Measurements from ENCODE around the gene DCC. TPM values are rescaled to one million over a fixed set of nuclear protein-coding genes. Genes with fewer than 3 reads are reported as not detected.

DCC gene
- polyA plus RNA-seq, 1 of the 3 experiments (the other 2 are of a cell fraction): 0.20 TPM

- no peaks in the 10 kb centered on the region for H3F3A ChIP-seq (replicated peaks; ENCODE audit: insufficient read depth)
- no peak overlapping the region for H3K4me2 ChIP-seq
- POLR2A ChIA-PET: no interaction called here
- H3K9me2 ChIP-seq: no peaks in the 10 kb centered on the region
- H3K9me3 ChIP-seq: no peaks in the 10 kb centered on the region
- H3K9ac ChIP-seq: no peak overlapping the region
- H3K4me1 ChIP-seq (ENCODE audit: control insufficient read depth in 1 of 2, insufficient read depth in 2 of 2, low read depth in 1 of 2, low read length in 1 of 2): peaks cover 3 to 4% of the 10 kb centered on the region in 2 experiments; a peak in 2 of 4 replicates
- H3K36me3 ChIP-seq (replicated peaks in 1 of 2; ENCODE audit: control insufficient read depth in 1 of 2, insufficient read depth in 2 of 2, low read length in 1 of 2): no peaks in the 10 kb centered on the region
- no peaks in the 10 kb centered on the region for H4K20me1 ChIP-seq (ENCODE audit: insufficient read depth)
- TF ChIP-seq NFIC (IDR thresholded peaks at IDR 0.05; ENCODE audit: borderline replicate concordance): no peak
- TF ChIP-seq POLR2AphosphoS5 (IDR thresholded peaks at IDR 0.05; ENCODE audit: low read depth, low read length): no peak
- TF ChIP-seq, protein P1, sequence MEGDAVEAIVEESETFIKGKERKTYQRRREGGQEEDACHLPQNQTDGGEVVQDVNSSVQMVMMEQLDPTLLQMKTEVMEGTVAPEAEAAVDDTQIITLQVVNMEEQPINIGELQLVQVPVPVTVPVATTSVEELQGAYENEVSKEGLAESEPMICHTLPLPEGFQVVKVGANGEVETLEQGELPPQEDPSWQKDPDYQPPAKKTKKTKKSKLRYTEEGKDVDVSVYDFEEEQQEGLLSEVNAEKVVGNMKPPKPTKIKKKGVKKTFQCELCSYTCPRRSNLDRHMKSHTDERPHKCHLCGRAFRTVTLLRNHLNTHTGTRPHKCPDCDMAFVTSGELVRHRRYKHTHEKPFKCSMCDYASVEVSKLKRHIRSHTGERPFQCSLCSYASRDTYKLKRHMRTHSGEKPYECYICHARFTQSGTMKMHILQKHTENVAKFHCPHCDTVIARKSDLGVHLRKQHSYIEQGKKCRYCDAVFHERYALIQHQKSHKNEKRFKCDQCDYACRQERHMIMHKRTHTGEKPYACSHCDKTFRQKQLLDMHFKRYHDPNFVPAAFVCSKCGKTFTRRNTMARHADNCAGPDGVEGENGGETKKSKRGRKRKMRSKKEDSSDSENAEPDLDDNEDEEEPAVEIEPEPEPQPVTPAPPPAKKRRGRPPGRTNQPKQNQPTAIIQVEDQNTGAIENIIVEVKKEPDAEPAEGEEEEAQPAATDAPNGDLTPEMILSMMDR (IDR thresholded peaks at IDR 0.05): peak; percentile 41
- TF ChIP-seq TCF12 (IDR thresholded peaks at IDR 0.05): no peak
- no peak for TF ChIP-seq FOSL2 (IDR thresholded peaks at IDR 0.05; ENCODE audit: borderline replicate concordance, low read depth)
- TF ChIP-seq EZH2phosphoT487 (IDR thresholded peaks at IDR 0.05; ENCODE audit: borderline replicate concordance, low read depth): no peak
- TF ChIP-seq TAF1 (IDR thresholded peaks at IDR 0.05; ENCODE audit: borderline replicate concordance, low read depth, low read length): no peak
- TF ChIP-seq YY1 (IDR thresholded peaks at IDR 0.05; ENCODE audit: low read depth): no peak
- no peak for TF ChIP-seq ELF1 (IDR thresholded peaks at IDR 0.05)
- WGBS (ENCODE audit: low lambda C conversion rate): 74% methylated on average over 3 of the region's 3 CpGs
- H3K4me3 ChIP-seq (ENCODE audit: low read depth in 2 of 2, low read length in 1 of 2): no peak overlapping the region
- H3K79me2 ChIP-seq (ENCODE audit: insufficient read depth): no peaks in the 10 kb centered on the region
- H3K27ac ChIP-seq (ENCODE audit: low read depth in 2 of 2, low read length in 1 of 2): no peak overlapping the region
- CTCF ChIA-PET: no interaction called here
- H3K27me3 ChIP-seq (ENCODE audit: insufficient read depth): no peaks in the 10 kb centered on the region; the same call in 1 of the 2 replicates
- H2AFZ ChIP-seq (ENCODE audit: low read depth): no peak overlapping the region
- DNase-seq: no peak
Observed at GRCh38 chr18:52348209-52348608, 8.2 kb downstream of the DCC start.

DNA sequence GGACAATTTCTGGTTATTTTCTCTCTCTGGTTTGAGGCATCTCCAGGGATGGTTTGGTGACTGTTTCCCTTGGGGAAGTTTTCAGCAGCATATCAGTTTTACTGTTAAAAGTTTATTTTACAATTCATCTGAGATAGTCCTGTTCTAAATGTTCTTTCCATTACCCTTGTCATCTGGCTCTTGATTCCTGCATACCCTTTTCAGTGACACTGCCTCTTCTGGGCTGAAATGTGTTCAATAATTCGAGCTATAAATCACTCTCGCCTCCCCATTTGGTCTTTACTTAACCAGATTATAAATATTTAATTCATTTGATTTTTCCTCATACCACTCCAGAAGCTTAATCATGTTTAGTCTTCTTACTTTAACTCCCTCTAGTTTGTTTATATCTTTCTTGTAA is 9.5 kb downstream of the DCC start:
- Histone ChIP-seq H2AFZ (ENCODE audit: low read depth) (no peak overlapping the region), H3K9me3 (no peaks in the 10 kb centered on the region), H3K27me3 (ENCODE audit: insufficient read depth) (no peaks in the 10 kb centered on the region), H3K27ac (ENCODE audit: low read depth in 2 of 2, low read length in 1 of 2) (no peak overlapping the region), H3K4me2 (no peak overlapping the region), H4K20me1 (ENCODE audit: insufficient read depth) (no peaks in the 10 kb centered on the region), H3K9me2 (no peaks in the 10 kb centered on the region), H3F3A (replicated peaks; ENCODE audit: insufficient read depth) (no peaks in the 10 kb centered on the region), H3K9ac (no peak overlapping the region), H3K36me3 (replicated peaks in 1 of 2; ENCODE audit: control insufficient read depth in 1 of 2, insufficient read depth in 2 of 2, low read length in 1 of 2) (no peaks in the 10 kb centered on the region), H3K4me3 (ENCODE audit: low read depth in 2 of 2, low read length in 1 of 2) (no peak overlapping the region), H3K79me2 (ENCODE audit: insufficient read depth) (no peaks in the 10 kb centered on the region), H3K4me1 (ENCODE audit: control insufficient read depth in 1 of 2, insufficient read depth in 2 of 2, low read depth in 1 of 2, low read length in 1 of 2) (peaks cover 0 to 4% of the 10 kb centered on the region in 2 experiments; a peak in 1 of 4 replicates)
- 18% methylated on average over 2 of the region's 2 CpGs for WGBS (ENCODE audit: low lambda C conversion rate)
- DNase-seq: no peak
- POLR2A ChIA-PET: no interaction called here
- CTCF ChIA-PET: no interaction called here
- no peak for TF ChIP-seq GABPA (IDR thresholded peaks at IDR 0.05; ENCODE audit: low read depth)
- TF ChIP-seq RXRA (IDR thresholded peaks at IDR 0.05; ENCODE audit: borderline replicate concordance, low read depth): no peak
- TF ChIP-seq FOXJ3 (CRISPR knock-in tag; IDR thresholded peaks at IDR 0.05): no peak
- no peak for TF ChIP-seq EZH2phosphoT487 (IDR thresholded peaks at IDR 0.05; ENCODE audit: borderline replicate concordance, low read depth)
- TF ChIP-seq TAF1 (IDR thresholded peaks at IDR 0.05; ENCODE audit: borderline replicate concordance, low read depth, low read length): no peak
- no peak for TF ChIP-seq TCF12 (IDR thresholded peaks at IDR 0.05)
- TF ChIP-seq CHD2 (IDR thresholded peaks at IDR 0.05; ENCODE audit: low read length, partially characterized antibody): no peak
- no peak for TF ChIP-seq FOXM1 (IDR thresholded peaks at IDR 0.05; ENCODE audit: low read depth)
- no peak for TF ChIP-seq PBX3 (IDR thresholded peaks at IDR 0.05)
- no peak for TF ChIP-seq FOSL2 (IDR thresholded peaks at IDR 0.05; ENCODE audit: borderline replicate concordance, low read depth)
- TF ChIP-seq EP300 (IDR thresholded peaks at IDR 0.05; ENCODE audit: borderline replicate concordance in 1 of 2, low read depth in 1 of 2, low read length in 1 of 2): no peak
- no peak for TF ChIP-seq ZBTB33 (IDR thresholded peaks at IDR 0.05; ENCODE audit: borderline replicate concordance, low read depth)
- TF ChIP-seq, protein P1 (IDR thresholded peaks at IDR 0.05): no peak
